HK-2 (cell line): ENCODE results near the gene MMP20.
"Not testable (repeated sequence)": the region's sequence is repeated elsewhere in the genome, so short reads cannot be mapped to it uniquely, and the experiment has no call there.

Experiments used
- DNase-seq: peaks from one replicate; pipeline ENCODE4 v3.0.0-alpha.2; 2018; ENCODE audit not compliant: unreplicated experiment

Gene MMP20, protein sequence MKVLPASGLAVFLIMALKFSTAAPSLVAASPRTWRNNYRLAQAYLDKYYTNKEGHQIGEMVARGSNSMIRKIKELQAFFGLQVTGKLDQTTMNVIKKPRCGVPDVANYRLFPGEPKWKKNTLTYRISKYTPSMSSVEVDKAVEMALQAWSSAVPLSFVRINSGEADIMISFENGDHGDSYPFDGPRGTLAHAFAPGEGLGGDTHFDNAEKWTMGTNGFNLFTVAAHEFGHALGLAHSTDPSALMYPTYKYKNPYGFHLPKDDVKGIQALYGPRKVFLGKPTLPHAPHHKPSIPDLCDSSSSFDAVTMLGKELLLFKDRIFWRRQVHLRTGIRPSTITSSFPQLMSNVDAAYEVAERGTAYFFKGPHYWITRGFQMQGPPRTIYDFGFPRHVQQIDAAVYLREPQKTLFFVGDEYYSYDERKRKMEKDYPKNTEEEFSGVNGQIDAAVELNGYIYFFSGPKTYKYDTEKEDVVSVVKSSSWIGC

DNA sequence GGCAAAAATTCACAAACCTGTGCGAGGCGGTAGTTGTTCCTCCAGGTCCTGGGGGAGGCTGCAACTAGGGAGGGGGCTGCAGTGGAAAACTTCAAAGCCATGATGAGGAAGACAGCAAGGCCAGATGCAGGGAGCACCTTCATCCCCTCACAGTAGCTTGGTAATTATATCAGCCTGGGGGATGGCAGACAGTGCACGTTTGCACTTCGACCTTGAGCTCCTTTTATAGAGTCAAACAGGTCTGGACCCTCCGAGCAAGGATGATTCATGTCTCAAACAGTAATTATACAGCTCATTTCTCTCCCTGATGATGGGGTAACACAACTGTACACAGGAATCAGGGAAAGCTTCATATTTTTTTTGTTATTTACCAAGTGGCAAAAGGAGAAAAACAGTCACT is at the start of gene MMP20:
TSS of gene MMP20 (minus strand) at position 156 of the 400 bp plus-strand sequence. CDS start at position 143, 13 bp downstream.
- no peak for DNase-seq

DNA sequence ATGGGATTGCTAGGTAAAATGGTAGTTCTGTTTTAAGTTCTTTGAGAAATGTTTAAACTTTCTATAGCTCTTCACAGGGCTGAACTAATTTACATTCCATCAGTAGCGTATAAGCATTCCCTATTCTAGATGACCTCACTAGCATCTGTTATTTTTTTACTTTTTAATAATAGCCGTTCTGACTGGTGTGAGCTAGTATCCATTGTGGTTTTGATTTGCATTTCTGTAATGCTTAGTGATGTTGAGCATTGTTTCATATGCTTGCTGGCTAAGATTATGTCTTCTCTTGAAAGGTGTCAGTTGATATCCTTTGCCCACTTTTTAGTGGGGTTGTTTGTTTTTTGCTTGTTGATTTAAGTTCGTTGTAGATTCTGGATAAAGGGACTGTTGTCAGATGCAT is 44.5 kb upstream of the MMP20 start:
- no peak for DNase-seq

DNA sequence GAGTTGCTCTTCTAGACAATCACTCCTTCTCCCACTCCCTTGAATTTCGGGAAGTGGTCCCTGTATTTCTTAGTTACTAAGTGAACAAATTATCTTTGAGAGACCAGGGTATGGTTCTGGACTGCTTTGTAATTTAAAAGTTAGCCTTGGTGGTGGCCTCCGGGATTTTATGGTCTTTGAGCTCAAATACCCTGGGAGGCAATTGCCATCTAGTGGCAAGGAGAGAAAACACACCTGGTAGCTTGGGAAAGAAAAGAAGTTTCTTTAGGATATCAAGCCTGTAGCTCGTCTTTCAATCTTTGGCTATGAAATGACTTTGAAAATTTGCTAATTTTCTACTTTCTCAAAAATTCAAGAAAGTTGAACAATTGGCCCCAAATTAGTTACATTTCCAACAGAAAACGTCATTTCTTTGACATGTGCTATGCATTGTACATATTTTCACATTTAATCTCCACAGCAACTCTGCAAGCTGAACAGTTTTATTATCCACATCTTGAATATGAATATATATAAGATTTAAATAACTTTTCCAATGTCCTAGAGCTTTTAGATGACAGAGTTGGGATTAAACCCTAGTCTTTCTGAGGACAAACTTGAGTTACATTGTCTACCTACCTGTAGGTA is 41.3 kb upstream of the MMP20 start:
- DNase-seq: peak; percentile 12

DNA sequence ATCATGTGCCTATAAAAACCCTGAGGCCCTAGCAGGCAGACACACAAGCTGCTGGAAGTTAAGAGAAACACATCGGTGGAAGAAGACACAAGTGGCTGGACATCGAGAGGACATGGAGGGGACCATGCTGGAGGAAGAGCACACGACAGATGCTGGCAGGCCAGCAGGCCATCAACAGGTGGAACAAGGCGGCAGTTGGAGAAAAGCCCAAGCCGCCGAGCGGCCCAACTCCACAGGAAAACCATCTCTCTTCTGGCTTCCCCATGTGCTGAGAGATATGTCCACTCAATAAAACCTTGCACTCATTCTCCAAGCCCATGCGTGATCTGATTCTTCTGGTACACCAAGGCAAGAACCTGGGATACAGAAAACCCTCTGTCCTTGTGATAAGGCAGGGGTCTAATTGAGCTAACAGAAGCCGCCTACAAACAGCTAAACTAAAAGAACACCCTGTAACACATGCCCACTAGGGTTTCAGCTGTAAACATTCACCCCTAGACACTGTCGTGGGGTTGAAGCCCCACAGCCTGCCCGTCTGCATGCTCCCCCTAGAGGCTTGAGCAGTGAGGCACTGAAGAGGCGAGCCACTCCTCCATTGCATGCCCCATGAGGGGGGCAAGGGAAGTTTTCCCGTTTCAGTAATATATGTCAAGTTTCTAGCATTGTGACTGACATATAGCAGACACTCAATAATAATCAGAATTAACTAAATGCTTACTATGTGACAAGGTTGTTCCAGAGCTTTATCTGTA is 39.0 kb upstream of the MMP20 start:
- no peak for DNase-seq

DNA sequence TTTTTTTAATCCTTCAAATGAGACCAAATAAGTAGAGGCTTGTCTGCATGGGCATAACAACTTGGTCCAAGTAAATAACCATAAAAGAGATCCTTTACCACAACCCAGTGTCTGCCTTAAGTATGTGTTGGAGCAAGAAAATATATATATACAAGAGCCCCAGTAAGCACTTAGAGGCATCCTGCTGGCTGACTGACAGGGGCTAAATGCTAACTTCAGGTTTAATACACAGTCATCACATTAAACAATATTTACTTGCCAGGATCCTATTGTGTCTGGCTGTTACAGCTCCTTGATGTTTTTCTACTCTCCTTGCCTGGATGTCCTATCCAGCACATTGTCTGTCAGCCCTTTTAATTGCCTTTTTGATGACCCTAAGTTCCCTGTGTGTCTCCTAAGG is 37.5 kb upstream of the MMP20 start:
- no peak for DNase-seq

DNA sequence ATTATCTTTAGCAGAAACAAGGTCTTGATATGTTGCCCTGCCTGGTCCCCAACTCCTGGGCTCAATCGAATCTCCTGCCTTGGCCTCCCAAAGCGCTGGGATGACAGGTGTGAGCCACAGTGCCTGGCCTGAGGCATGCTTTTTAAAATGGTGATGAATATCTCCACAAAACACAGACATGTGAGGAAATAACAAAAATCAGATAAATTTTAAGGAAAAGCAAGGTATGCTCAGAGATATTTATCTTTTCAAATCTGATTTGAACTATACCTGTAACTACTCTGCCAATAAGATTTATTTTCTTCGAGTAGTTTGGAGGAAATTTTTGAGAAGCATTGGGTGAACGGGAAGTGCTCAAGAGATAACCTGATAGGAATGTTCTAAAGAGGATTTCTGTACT is 35.9 kb upstream of the MMP20 start:
- no peak for DNase-seq

- no peak for DNase-seq
Observed at GRCh38 chr11:102656528-102656927, 31.4 kb upstream of the MMP20 start.

GRCh38 chr11:102655547-102655946 is 30.4 kb upstream of the MMP20 start:
- no peak for DNase-seq

DNA sequence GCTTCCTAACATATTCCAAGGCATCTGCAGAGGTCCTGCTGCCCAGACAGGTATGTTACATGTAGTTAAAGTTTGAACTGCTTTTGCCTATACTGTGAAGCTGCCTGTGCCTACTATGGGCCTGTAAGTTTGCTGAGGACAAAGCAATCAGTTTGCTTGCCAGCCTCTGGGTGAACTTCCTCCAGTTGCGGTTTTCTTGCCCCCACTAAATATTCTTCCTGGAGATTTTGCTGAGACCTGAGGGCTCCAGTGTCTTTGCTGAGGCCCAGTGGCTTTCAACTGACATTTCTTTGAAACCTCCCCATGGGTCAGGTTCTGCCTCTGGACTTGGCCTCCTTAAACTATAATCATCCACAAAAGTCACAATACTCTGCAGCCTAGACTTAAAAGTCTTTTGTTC is 29.6 kb upstream of the MMP20 start:
- DNase-seq: no peak

- DNase-seq: no peak
Observed at GRCh38 chr11:102653744-102654291, 28.7 kb upstream of the MMP20 start.

GRCh38 chr11:102647430-102647829 is 22.3 kb upstream of the MMP20 start:
- DNase-seq: no peak

GRCh38 chr11:102643941-102644340 is 18.8 kb upstream of the MMP20 start:
- no peak for DNase-seq

DNA sequence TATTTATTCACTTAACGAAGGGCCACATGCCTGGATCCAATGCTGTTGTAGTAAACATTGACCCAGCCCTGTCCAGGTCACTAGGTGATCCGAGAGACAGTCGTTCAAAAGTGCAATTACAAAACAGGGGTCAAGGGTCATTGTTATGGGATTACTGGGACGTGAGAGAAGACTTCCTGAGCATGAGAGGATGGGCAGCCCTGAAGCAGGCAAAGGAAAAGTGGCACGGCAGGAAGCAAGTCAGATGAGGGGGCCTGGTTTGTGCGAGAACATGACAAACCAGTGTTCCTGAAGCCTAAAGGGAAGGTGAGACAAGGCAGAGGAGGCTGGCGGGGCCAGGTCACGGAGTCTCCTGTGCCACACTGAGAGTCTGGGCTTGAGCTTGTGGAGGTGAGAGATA is 15.8 kb upstream of the MMP20 start:
- no peak for DNase-seq

- DNase-seq: no peak
Observed at GRCh38 chr11:102639656-102640055, 14.5 kb upstream of the MMP20 start.

DNA sequence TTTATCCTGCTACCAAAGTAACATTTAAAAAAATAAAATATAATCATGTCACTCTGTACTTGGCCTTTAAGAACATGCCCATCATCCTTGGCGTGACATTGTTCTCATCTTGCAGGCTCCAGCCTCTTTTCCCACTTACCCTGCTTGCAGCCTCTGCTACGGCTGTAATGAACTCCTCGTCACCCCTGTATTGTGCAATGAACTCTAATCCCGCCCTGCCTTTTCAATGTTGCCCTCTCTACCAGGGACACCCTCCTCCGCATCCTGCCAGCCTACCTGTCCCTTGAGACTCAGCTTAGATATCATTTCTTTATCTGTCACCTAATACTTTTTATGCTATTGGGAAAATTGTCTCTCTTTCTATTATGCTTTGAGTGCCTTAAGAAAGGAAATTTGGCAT is 12.6 kb upstream of the MMP20 start:
- DNase-seq: no peak

DNA sequence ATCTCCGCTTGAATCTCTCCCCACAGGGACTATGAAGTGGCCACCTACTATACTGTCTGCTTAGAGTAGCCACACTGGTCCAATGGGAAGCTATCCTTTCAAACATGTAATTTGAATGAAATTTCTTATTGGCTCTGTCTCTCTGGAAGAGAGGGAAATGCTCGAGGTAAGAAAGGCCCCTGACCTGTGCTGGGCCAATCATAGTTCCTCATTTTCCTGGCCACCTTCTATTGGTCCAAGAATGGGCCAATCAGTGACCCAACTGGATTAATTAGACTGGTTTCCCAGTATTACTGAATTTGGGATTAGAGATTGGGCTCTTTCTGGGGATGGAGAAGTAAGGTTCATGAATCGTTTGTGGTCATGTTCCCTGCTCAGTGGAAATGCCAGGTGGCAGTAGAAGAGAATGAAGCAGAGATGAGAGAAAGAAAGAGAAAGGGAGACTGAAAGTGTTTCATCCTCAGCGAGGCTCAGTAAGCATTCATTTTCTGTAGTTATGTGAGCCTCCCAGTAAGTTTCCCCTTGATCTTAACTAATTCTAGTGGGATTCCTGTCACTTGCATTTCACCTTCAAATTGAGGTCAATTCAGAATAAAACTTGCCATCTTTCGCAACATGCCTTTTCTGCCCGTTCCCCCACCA is 8.4 kb upstream of the MMP20 start:
- no peak for DNase-seq

- no peak for DNase-seq
Observed at GRCh38 chr11:102632026-102632425, 6.9 kb upstream of the MMP20 start.

DNA sequence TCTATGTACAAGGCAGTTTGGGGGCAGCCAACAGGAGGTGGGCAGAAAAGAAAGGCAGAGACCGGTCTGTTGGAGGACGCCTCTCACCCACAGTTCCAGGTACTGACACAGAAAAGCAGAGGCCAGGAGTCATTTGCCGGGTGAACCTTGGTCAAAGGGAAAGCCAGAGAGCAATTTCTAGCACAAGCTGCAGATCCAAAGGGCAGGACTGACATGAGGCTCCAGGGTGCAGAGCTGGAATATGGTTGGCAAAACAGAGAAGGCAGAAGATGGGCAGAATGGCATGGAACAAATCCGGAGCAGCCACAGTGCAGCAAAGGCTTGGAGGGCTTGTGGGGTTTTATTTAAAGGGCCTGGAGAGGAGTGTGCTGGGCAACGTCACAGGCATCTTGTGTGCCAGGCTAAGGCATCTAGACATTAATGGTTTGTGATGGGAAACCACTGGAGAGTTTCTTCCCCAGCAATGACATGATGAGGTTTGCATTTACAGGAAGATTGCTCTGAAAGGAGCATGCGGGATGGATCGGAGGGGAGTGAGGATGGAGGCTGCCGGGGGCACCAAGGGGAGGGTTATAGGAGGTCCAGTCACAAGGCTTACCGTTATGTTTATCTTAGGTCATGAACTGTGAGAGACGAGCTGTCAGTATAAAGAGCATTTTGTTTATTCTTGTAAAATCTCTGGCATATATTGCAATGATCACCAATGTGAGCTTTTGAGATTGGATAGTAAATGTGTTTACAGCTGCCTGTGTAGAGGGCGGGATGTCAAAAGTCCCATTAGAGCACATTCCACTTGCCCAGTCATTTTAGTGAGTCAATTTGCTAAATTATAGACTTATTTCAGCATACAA is 5.7 kb upstream of the MMP20 start:
- DNase-seq: no peak

GRCh38 chr11:102629908-102630307 is 4.8 kb upstream of the MMP20 start:
- DNase-seq: not testable (repeated sequence)

GRCh38 chr11:102626676-102627075 is 1.5 kb upstream of the MMP20 start:
- DNase-seq: no peak

- no peak for DNase-seq
Observed at GRCh38 chr11:102623998-102624397, 1.1 kb downstream of the MMP20 start.
